ENCODE measurements around the gene HEATR5A.
"Not testable (repeated sequence)": the region's sequence is repeated elsewhere in the genome, so short reads cannot be mapped to it uniquely, and the experiment has no call there.

HEATR5A gene

GRCh38 chr14:31280132-31280870, 140.0 kb downstream of the HEATR5A start:
- no peak for FAIRE-seq

- no peak for FAIRE-seq
Observed at GRCh38 chr14:31278883-31279282, 141.5 kb downstream of the HEATR5A start.

GRCh38 chr14:31277085-31277484, 143.3 kb downstream of the HEATR5A start:
- no peak for FAIRE-seq

GRCh38 chr14:31276417-31276816, 143.9 kb downstream of the HEATR5A start:
- not testable (repeated sequence) for FAIRE-seq

GRCh38 chr14:31275731-31276130, 144.6 kb downstream of the HEATR5A start:
- FAIRE-seq: no peak

GRCh38 chr14:31271648-31272047, 148.7 kb downstream of the HEATR5A start:
- no peak for FAIRE-seq

GRCh38 chr14:31270196-31270772, 150.1 kb downstream of the HEATR5A start:
- FAIRE-seq: no peak

GRCh38 chr14:31269634-31270195, 150.6 kb downstream of the HEATR5A start:
- FAIRE-seq: no peak

GRCh38 chr14:31268216-31268615, 152.1 kb downstream of the HEATR5A start:
- FAIRE-seq: no peak

- no peak for FAIRE-seq
Observed at GRCh38 chr14:31266437-31267331, 153.7 kb downstream of the HEATR5A start.

- FAIRE-seq: no peak
Observed at GRCh38 chr14:31265701-31266398, 154.5 kb downstream of the HEATR5A start.

GRCh38 chr14:31263485-31264133, 156.7 kb downstream of the HEATR5A start:
- FAIRE-seq: no peak

GRCh38 chr14:31261859-31262731, 158.3 kb downstream of the HEATR5A start:
- no peak for FAIRE-seq

- no peak for FAIRE-seq
Observed at GRCh38 chr14:31261523-31261858, 158.9 kb downstream of the HEATR5A start.

- not testable (repeated sequence) for FAIRE-seq
Observed at GRCh38 chr14:31259040-31259435, 161.3 kb downstream of the HEATR5A start.

GRCh38 chr14:31258427-31259039, 161.8 kb downstream of the HEATR5A start:
- no peak for FAIRE-seq

GRCh38 chr14:31257554-31258426, 162.6 kb downstream of the HEATR5A start:
- peak; percentile 89 for FAIRE-seq

GRCh38 chr14:31257244-31257553, 163.2 kb downstream of the HEATR5A start:
- FAIRE-seq: no peak

GRCh38 chr14:31256534-31257243, 163.7 kb downstream of the HEATR5A start:
- no peak for FAIRE-seq

All from islet of Langerhans (tissue), 1 donor.